Hepatocyte (in vitro differentiated cells): ENCODE data around the gene CABYR.

Source experiments
- CTCF ChIP-seq: fragments of 200-600 bp; sonication (generic); IDR thresholded peaks from 2 replicates; pipeline ENCODE4 v1.5.1; 2016; ENCODE audit warnings: antibody characterized with exemption, mild to moderate bottlenecking; ENCODE audit not compliant: poor library complexity
- EZH2 ChIP-seq: fragments of 200-600 bp; sonication (generic); IDR thresholded peaks from 2 replicates; pipeline ENCODE4 v1.6.1; 2016; ENCODE audit warnings: antibody characterized with exemption, mild to moderate bottlenecking, borderline replicate concordance
- EZH2phosphoT487 ChIP-seq: fragments of 200-600 bp; sonication (generic); IDR thresholded peaks from one replicate; pipeline ENCODE4 v1.6.1; 2018; ENCODE audit warnings: antibody characterized with exemption, mild to moderate bottlenecking, low read depth, moderate library complexity; ENCODE audit not compliant: unreplicated experiment, severe bottlenecking

GRCh38 chr18:24196764-24197163 lies 57.9 kb downstream of the CABYR start:
- TF ChIP-seq EZH2phosphoT487 = no peak
- no peak for TF ChIP-seq CTCF
- no peak for TF ChIP-seq EZH2
